Trophoblast cell (in vitro differentiated cells and primary cell): ENCODE data around the gene KIF3C.

Source experiments
- DNase-seq, 2 donors: peaks; one replicate each; pipeline ENCODE4 v3.0.0-alpha.2; 2016
- H2AFZ ChIP-seq: 2 replicates; pipeline ENCODE4 v1.6.1; 2013; ENCODE audit warnings: low read length, moderate library complexity, mild to moderate bottlenecking; ENCODE audit not compliant: insufficient read depth, poor library complexity
- H2AK5ac ChIP-seq: 2 replicates; pipeline ENCODE4 v1.6.1; 2013; ENCODE audit warnings: mild to moderate bottlenecking, low read length
- H2BK120ac ChIP-seq: 2 replicates; pipeline ENCODE4 v1.6.1; 2013; ENCODE audit warnings: low read length, mild to moderate bottlenecking, moderate library complexity; ENCODE audit not compliant: insufficient read depth, poor library complexity
- H2BK12ac ChIP-seq: 2 replicates; pipeline ENCODE4 v1.6.1; 2013; ENCODE audit warnings: mild to moderate bottlenecking, low read length, moderate library complexity
- H2BK5ac ChIP-seq: 2 replicates; pipeline ENCODE4 v1.6.1; 2013; ENCODE audit warnings: low read length, low read depth, moderate library complexity, mild to moderate bottlenecking; ENCODE audit not compliant: poor library complexity
- H3K14ac ChIP-seq: 2 replicates; pipeline ENCODE4 v1.6.1; 2013; ENCODE audit warnings: mild to moderate bottlenecking, low read length
- H3K18ac ChIP-seq: 2 replicates; pipeline ENCODE4 v1.6.1; 2013; ENCODE audit warnings: mild to moderate bottlenecking, low read length
- H3K23ac ChIP-seq: 2 replicates; pipeline ENCODE4 v1.6.1; 2013; ENCODE audit warnings: low read length
- H3K27ac ChIP-seq: 2 replicates; pipeline ENCODE4 v1.5.1; 2013; ENCODE audit warnings: low read depth, mild to moderate bottlenecking, inconsistent platforms, low read length, moderate library complexity
- H3K27me3 ChIP-seq: 2 replicates; pipeline ENCODE4 v1.6.1; 2013; ENCODE audit warnings: inconsistent platforms, mild to moderate bottlenecking, low read length, moderate library complexity; ENCODE audit not compliant: insufficient read depth
- H3K36me3 ChIP-seq, 2 experiments: 1 replicate in 1 of 2; 2 replicates in 1 of 2; pipeline ENCODE4 v1.6.1; 2013; ENCODE audit warnings: low read length in 2 of 2, mild to moderate bottlenecking in 2 of 2, moderate library complexity in 1 of 2; ENCODE audit not compliant: insufficient read depth in 2 of 2, control insufficient read depth in 1 of 2
- H3K4ac ChIP-seq: 2 replicates; pipeline ENCODE4 v1.6.1; 2013; ENCODE audit warnings: low read depth, mild to moderate bottlenecking, low read length, moderate library complexity
- H3K4me1 ChIP-seq, 2 experiments: 1 replicate in 1 of 2; 2 replicates in 1 of 2; pipeline ENCODE4 v1.6.1; 2013; ENCODE audit warnings: low read length in 2 of 2, mild to moderate bottlenecking in 2 of 2, moderate library complexity in 1 of 2; ENCODE audit not compliant: insufficient read depth in 2 of 2, control insufficient read depth in 1 of 2
- H3K4me2 ChIP-seq: 2 replicates; pipeline ENCODE4 v1.6.1; 2013; ENCODE audit warnings: inconsistent platforms, mild to moderate bottlenecking, low read length, moderate library complexity
- H3K4me3 ChIP-seq: 2 replicates; pipeline ENCODE4 v1.5.1; 2013; ENCODE audit warnings: mild to moderate bottlenecking, low read depth, low read length, inconsistent platforms
- H3K79me1 ChIP-seq: one replicate; pipeline ENCODE4 v1.6.1; 2013; ENCODE audit warnings: low read length
- H3K79me2 ChIP-seq: 2 replicates; pipeline ENCODE4 v1.6.1; 2013; ENCODE audit warnings: low read length, mild to moderate bottlenecking; ENCODE audit not compliant: control insufficient read depth, insufficient read depth, poor library complexity
- H3K9ac ChIP-seq: 2 replicates; pipeline ENCODE4 v1.6.1; 2013; ENCODE audit warnings: mild to moderate bottlenecking, low read length
- H3K9me3 ChIP-seq: 2 replicates; pipeline ENCODE4 v1.6.1; 2013; ENCODE audit warnings: low read depth, mild to moderate bottlenecking, control low read depth, inconsistent platforms, low read length; ENCODE audit not compliant: insufficient read depth
- H4K12ac ChIP-seq: 2 replicates; pipeline ENCODE4 v1.6.1; 2013; ENCODE audit warnings: low read depth, mild to moderate bottlenecking, low read length, moderate library complexity
- H4K8ac ChIP-seq: 2 replicates; pipeline ENCODE4 v1.6.1; 2013; ENCODE audit warnings: low read depth, mild to moderate bottlenecking, low read length, moderate library complexity
- H4K91ac ChIP-seq: one replicate; pipeline ENCODE4 v1.6.1; 2013; ENCODE audit warnings: low read depth, mild to moderate bottlenecking, low read length, moderate library complexity
- WGBS: extraction: QIAGEN DNeasy Blood & Tissue Kit; methylation state at CpG from one replicate; pipeline ENCODE4 v1.1.7; 2013; ENCODE audit warnings: missing lambda C conversion rate; ENCODE audit not compliant: insufficient read length, insufficient coverage; ENCODE audit errors: extremely low coverage; 5-methylcytosine and 5-hydroxymethylcytosine counted together

Gene KIF3C

GRCh38 chr2:26010943-26011342 lies 28.6 kb upstream of the KIF3C start:
- H3K4me1 ChIP-seq = peaks cover 7 to 13% of the 10 kb centered on the region in 2 experiments
- H4K12ac ChIP-seq = no peak overlapping the region
- H2BK5ac ChIP-seq = no peak overlapping the region
- H2AFZ ChIP-seq = no peak overlapping the region
- no peaks in the 10 kb centered on the region for H3K79me2 ChIP-seq
- no CpG with 5 or more reads among the region's 3 CpGs for WGBS
- H4K91ac ChIP-seq = no peak overlapping the region
- H3K4me3 ChIP-seq = no peak overlapping the region
- H3K18ac ChIP-seq = no peak overlapping the region
- no peak for DNase-seq
- H3K79me1 ChIP-seq = no peaks in the 10 kb centered on the region
- H3K27ac ChIP-seq = no peak overlapping the region
- H3K4me2 ChIP-seq = no peak overlapping the region
- H2BK12ac ChIP-seq = no peak overlapping the region
- no peaks in the 10 kb centered on the region for H3K36me3 ChIP-seq
- no peak overlapping the region for H2BK120ac ChIP-seq
- no peak overlapping the region for H3K9ac ChIP-seq
- H3K23ac ChIP-seq = no peak overlapping the region
- H4K8ac ChIP-seq = no peak overlapping the region
- H2AK5ac ChIP-seq = no peak overlapping the region
- H3K4ac ChIP-seq = no peak overlapping the region
- H3K9me3 ChIP-seq = no peaks in the 10 kb centered on the region
- H3K27me3 ChIP-seq = no peaks in the 10 kb centered on the region
- no peak overlapping the region for H3K14ac ChIP-seq

DNA sequence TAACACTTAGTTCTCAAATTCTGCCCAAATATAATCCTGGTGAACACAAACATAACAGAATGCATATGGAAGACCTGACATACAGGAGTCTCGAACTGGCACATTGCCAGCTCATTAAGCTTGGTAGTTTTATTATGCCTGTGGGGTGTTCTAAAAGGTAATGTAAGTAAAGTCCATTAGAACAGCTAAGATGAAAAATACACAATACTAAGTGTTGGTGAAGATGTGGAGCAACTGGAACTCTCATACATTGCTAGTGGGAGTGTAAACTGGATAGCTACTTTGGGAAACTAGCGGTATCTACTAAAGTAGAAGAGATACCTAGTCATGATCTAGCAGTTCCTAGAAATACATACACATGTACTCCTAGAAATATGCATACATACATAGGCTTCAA lies 27.3 kb upstream of the KIF3C start:
- Histone ChIP-seq H3K9ac (no peak overlapping the region), H3K18ac (no peak overlapping the region), H3K14ac (no peak overlapping the region), H3K23ac (no peak overlapping the region), H3K27ac (no peak overlapping the region), H3K79me2 (no peaks in the 10 kb centered on the region), H3K36me3 (no peaks in the 10 kb centered on the region), H3K4ac (no peak overlapping the region), H3K4me3 (no peak overlapping the region), H2AK5ac (no peak overlapping the region), H2BK12ac (no peak overlapping the region), H4K8ac (no peak overlapping the region), H4K12ac (no peak overlapping the region), H3K9me3 (no peaks in the 10 kb centered on the region), H3K27me3 (no peaks in the 10 kb centered on the region), H3K4me1 (peaks cover 7 to 13% of the 10 kb centered on the region in 2 experiments), H3K79me1 (no peaks in the 10 kb centered on the region), H3K4me2 (no peak overlapping the region), H2BK120ac (no peak overlapping the region), H2AFZ (no peak overlapping the region), H4K91ac (no peak overlapping the region), H2BK5ac (no peak overlapping the region)
- WGBS = no CpG with 5 or more reads among the region's 2 CpGs
- no peak for DNase-seq

GRCh38 chr2:26008851-26009566 lies 26.7 kb upstream of the KIF3C start:
- H3K9me3 ChIP-seq = no peaks in the 10 kb centered on the region
- no peak overlapping the region for H3K4ac ChIP-seq
- no peak overlapping the region for H2BK12ac ChIP-seq
- DNase-seq = peak; percentile 49 to 51
- WGBS = no CpG with 5 or more reads among the region's 2 CpGs
- peak overlapping the region; percentile 2 for H4K91ac ChIP-seq
- H3K27me3 ChIP-seq = no peaks in the 10 kb centered on the region
- H3K23ac ChIP-seq = no peak overlapping the region
- H2AK5ac ChIP-seq = no peak overlapping the region
- H4K8ac ChIP-seq = peak overlapping the region; percentile 14
- H3K36me3 ChIP-seq = no peaks in the 10 kb centered on the region
- no peak overlapping the region for H3K4me3 ChIP-seq
- H2AFZ ChIP-seq = peak overlapping the region; percentile 50
- no peak overlapping the region for H3K14ac ChIP-seq
- peak overlapping the region; percentile 15 for H2BK5ac ChIP-seq
- no peaks in the 10 kb centered on the region for H3K79me1 ChIP-seq
- peaks cover 7 to 13% of the 10 kb centered on the region in 2 experiments for H3K4me1 ChIP-seq
- H3K27ac ChIP-seq = peak overlapping the region; percentile 7
- no peak overlapping the region for H3K9ac ChIP-seq
- peak overlapping the region; percentile 2 for H2BK120ac ChIP-seq
- no peak overlapping the region for H3K18ac ChIP-seq
- no peak overlapping the region for H4K12ac ChIP-seq
- H3K4me2 ChIP-seq = no peak overlapping the region
- no peaks in the 10 kb centered on the region for H3K79me2 ChIP-seq

GRCh38 chr2:26008095-26008494 lies 25.8 kb upstream of the KIF3C start:
- no peak for DNase-seq
- H2BK12ac ChIP-seq = no peak overlapping the region
- H2AK5ac ChIP-seq = no peak overlapping the region
- H3K79me1 ChIP-seq = no peaks in the 10 kb centered on the region
- H4K8ac ChIP-seq = no peak overlapping the region
- H3K79me2 ChIP-seq = no peaks in the 10 kb centered on the region
- H3K4me3 ChIP-seq = no peak overlapping the region
- no peak overlapping the region for H3K18ac ChIP-seq
- no peak overlapping the region for H4K12ac ChIP-seq
- H2AFZ ChIP-seq = no peak overlapping the region
- H2BK5ac ChIP-seq = no peak overlapping the region
- H3K23ac ChIP-seq = no peak overlapping the region
- H3K27me3 ChIP-seq = no peaks in the 10 kb centered on the region
- peaks cover 7 to 13% of the 10 kb centered on the region in 2 experiments for H3K4me1 ChIP-seq
- H3K14ac ChIP-seq = no peak overlapping the region
- H3K36me3 ChIP-seq = no peaks in the 10 kb centered on the region
- no peaks in the 10 kb centered on the region for H3K9me3 ChIP-seq
- H3K4ac ChIP-seq = no peak overlapping the region
- H2BK120ac ChIP-seq = no peak overlapping the region
- no peak overlapping the region for H3K9ac ChIP-seq
- H4K91ac ChIP-seq = no peak overlapping the region
- no CpG with 5 or more reads among the region's 1 CpG for WGBS
- no peak overlapping the region for H3K4me2 ChIP-seq
- H3K27ac ChIP-seq = no peak overlapping the region
